T-cell (primary cell): ENCODE results near the gene ZSCAN5A. TPM values are rescaled to one million over a fixed set of nuclear protein-coding genes. Genes with fewer than 3 reads are reported as not detected.
A peak's percentile ranks its signal among the peaks of the same experiment; 100 is the strongest.

Experiments used
- ATAC-seq, 4 experiments: fragments of 200-7000 bp in 3 of 4; fragments of 150-1000 bp in 1 of 4; cut with Tn5 transposase; replicated peaks in 1 of 4; 1 replicate in 3 of 4; 2 replicates in 1 of 4; pipeline ENCODE4 v1.10.0; 2021; ENCODE audit warnings: moderate library complexity in 3 of 4, mild to moderate bottlenecking in 2 of 4, moderate number of reproducible peaks in 1 of 4
- CTCF ChIA-PET, 2 donors: fragments of 300-600 bp; sonication (Branson Sonifier 250); formaldehyde crosslinking; loops; one replicate each; lab custom pipeline; 2022; ENCODE audit warnings: antibody characterized with exemption in 2 of 2; lab: Charles Lee
- POLR2A ChIA-PET, 2 donors: fragments of 300-600 bp; sonication (Branson Sonifier 250); formaldehyde crosslinking; loops; one replicate each; lab custom pipeline; 2022; ENCODE audit warnings: antibody characterized with exemption in 2 of 2; lab: Charles Lee
- DNase-seq, 35 experiments: peaks; one replicate each; pipeline versions ENCODE4 v3.0.0 to v3.0.0-alpha.2; 2013 to 2023
- H3K27ac ChIP-seq: one replicate; pipeline ENCODE4 v1.5.1; 2013; ENCODE audit warnings: low read length
- H3K27me3 ChIP-seq, 2 experiments: replicated peaks in 1 of 2; 1 replicate in 1 of 2; 2 replicates in 1 of 2; pipeline versions ENCODE4 v1.6.1 to v1.7.0; 2013; ENCODE audit warnings: low read length in 1 of 2, mixed read lengths in 1 of 2; ENCODE audit not compliant: control insufficient read depth in 2 of 2, insufficient read depth in 2 of 2; ENCODE audit errors: extremely low read depth in 1 of 2
- H3K36me3 ChIP-seq, 2 donors: 1 replicate in 1 of 2; 2 replicates in 1 of 2; pipeline versions ENCODE4 v1.6.1 to v1.7.0; 2013; ENCODE audit warnings: low read length in 1 of 2; ENCODE audit not compliant: control insufficient read depth in 2 of 2, insufficient read depth in 1 of 2; ENCODE audit errors: extremely low read depth in 1 of 2
- H3K4me1 ChIP-seq, 2 experiments: 1 replicate in 1 of 2; 2 replicates in 1 of 2; pipeline versions ENCODE4 v1.6.1 to v1.7.0; 2013; ENCODE audit warnings: low read length in 2 of 2, mixed read lengths in 1 of 2; ENCODE audit not compliant: insufficient read depth in 2 of 2, control insufficient read depth in 1 of 2; ENCODE audit errors: extremely low read depth in 1 of 2
- H3K4me3 ChIP-seq, 2 donors: 1 replicate in 1 of 2; 2 replicates in 1 of 2; pipeline versions ENCODE4 v1.5.1 to v1.7.0; 2013; ENCODE audit warnings: mild to moderate bottlenecking in 2 of 2, low read length in 1 of 2, moderate library complexity in 1 of 2; ENCODE audit not compliant: control insufficient read depth in 1 of 2; ENCODE audit errors: extremely low read depth in 1 of 2
- H3K9me3 ChIP-seq: 2 replicates; pipeline ENCODE4 v1.7.0; 2013
- H3K27ac Mint-ChIP-seq, 2 donors: one replicate each; pipeline ENCODE4 v1.8.0; 2020 to 2021; ENCODE audit warnings: mild to moderate bottlenecking in 2 of 2, mixed read lengths in 2 of 2
- H3K27me3 Mint-ChIP-seq, 2 donors: one replicate each; pipeline ENCODE4 v1.8.0; 2021 to 2022; ENCODE audit warnings: mixed read lengths in 2 of 2
- H3K36me3 Mint-ChIP-seq: one replicate; pipeline ENCODE4 v1.8.0; 2021; ENCODE audit warnings: mixed read lengths
- H3K4me1 Mint-ChIP-seq, 3 donors: one replicate each; pipeline ENCODE4 v1.8.0; 2020 to 2022; ENCODE audit warnings: mixed read lengths in 3 of 3, mild to moderate bottlenecking in 1 of 3
- H3K4me3 Mint-ChIP-seq, 3 donors: one replicate each; pipeline ENCODE4 v1.8.0; 2020 to 2022; ENCODE audit warnings: mild to moderate bottlenecking in 3 of 3, mixed read lengths in 3 of 3, moderate library complexity in 3 of 3
- H3K9me3 Mint-ChIP-seq, 3 donors: one replicate each; pipeline ENCODE4 v1.8.0; 2020 to 2022; ENCODE audit warnings: mixed read lengths in 3 of 3
- WGBS: methylation state at CpG from one replicate; pipeline ENCODE4 v1.1.5; 2013; ENCODE audit warnings: missing lambda C conversion rate; ENCODE audit not compliant: insufficient coverage; 5-methylcytosine and 5-hydroxymethylcytosine counted together
- total RNA-seq, 35 experiments: library from RNA in 6 of 35; stranded (reverse) in 6 of 35; fragments of 120-200 nt in 1 of 35; gene quantifications; one replicate each; pipeline versions ENCODE4 v1.2.1 to v1.2.4 and lab custom pipeline; 2013 to 2026

Gene ZSCAN5A
- total RNA-seq, 5 donors from 2014 or later (not counting 1 experiment from before 2014, with no cell fraction given) = 9.5 to 12.7 (median 11.1) TPM

GRCh38 chr19:56301886-56302620 lies 12.6 kb downstream of the ZSCAN5A start:
- peak overlapping the region; percentile 4 to 75 for H3K27ac Mint-ChIP-seq
- peaks cover 16 to 32% (median 20%) of the 10 kb centered on the region in 3 donors for H3K4me1 Mint-ChIP-seq
- peak in 1 of 4 experiments; percentile 47 for ATAC-seq
- no peaks in the 10 kb centered on the region for H3K27me3 ChIP-seq
- H3K27ac ChIP-seq = no peak overlapping the region
- DNase-seq = peak in 2 of 35 experiments; percentile 0 to 6
- 54% methylated on average over 3 of the region's 9 CpGs for WGBS
- peak overlapping the region; percentile 14 to 38 for H3K4me3 ChIP-seq
- H3K9me3 Mint-ChIP-seq = no peaks in the 10 kb centered on the region
- peak overlapping the region; percentile 9 to 56 (median 17) for H3K4me3 Mint-ChIP-seq
- no peaks in the 10 kb centered on the region for H3K27me3 Mint-ChIP-seq
- peaks cover 8 to 18% of the 10 kb centered on the region in 2 experiments for H3K4me1 ChIP-seq
- CTCF ChIA-PET = no interaction called here
- H3K36me3 Mint-ChIP-seq = peaks cover 40% of the 10 kb centered on the region
- H3K9me3 ChIP-seq = no peaks in the 10 kb centered on the region
- peaks cover 2 to 6% of the 10 kb centered on the region in 2 donors for H3K36me3 ChIP-seq
- POLR2A ChIA-PET = no interaction called here

GRCh38 chr19:56301155-56301554 lies 13.5 kb downstream of the ZSCAN5A start:
- DNase-seq = no peak
- WGBS = 83% methylated on average over 4 of the region's 5 CpGs
- Histone ChIP-seq H3K27ac (no peak overlapping the region), H3K27me3 (no peaks in the 10 kb centered on the region), H3K9me3 (no peaks in the 10 kb centered on the region), H3K4me1 (peaks cover 8 to 18% of the 10 kb centered on the region in 2 experiments), H3K36me3 (peaks cover 2 to 7% of the 10 kb centered on the region in 2 donors), H3K4me3 (no peak overlapping the region)
- Mint-ChIP-seq H3K4me3 (peak overlapping the region in 1 of 3 donors; percentile 56), H3K27me3 (no peaks in the 10 kb centered on the region), H3K4me1 (peaks cover 16 to 32% (median 20%) of the 10 kb centered on the region in 3 donors), H3K27ac (peak overlapping the region in 1 of 2 donors; percentile 75), H3K9me3 (no peaks in the 10 kb centered on the region), H3K36me3 (peaks cover 44% of the 10 kb centered on the region)
- POLR2A ChIA-PET = no interaction called here
- CTCF ChIA-PET = no interaction called here
- no peak for ATAC-seq

GRCh38 chr19:56299688-56300087 lies 15.0 kb downstream of the ZSCAN5A start:
- Mint-ChIP-seq H3K9me3 (no peaks in the 10 kb centered on the region), H3K36me3 (peaks cover 43% of the 10 kb centered on the region), H3K27ac (peak overlapping the region in 1 of 2 donors; percentile 24), H3K27me3 (no peaks in the 10 kb centered on the region), H3K4me1 (peaks cover 16 to 27% (median 20%) of the 10 kb centered on the region in 3 donors), H3K4me3 (no peak overlapping the region)
- Histone ChIP-seq H3K27me3 (no peaks in the 10 kb centered on the region), H3K36me3 (peaks cover 1 to 5% of the 10 kb centered on the region in 2 donors), H3K4me1 (peaks cover 8 to 18% of the 10 kb centered on the region in 2 experiments), H3K9me3 (no peaks in the 10 kb centered on the region), H3K27ac (no peak overlapping the region), H3K4me3 (no peak overlapping the region)
- DNase-seq (no peak), ATAC-seq (no peak)
- ChIA-PET POLR2A (no interaction called here), CTCF (no interaction called here)
- no CpG with 5 or more reads among the region's 3 CpGs for WGBS

GRCh38 chr19:56297010-56297409 lies 17.6 kb downstream of the ZSCAN5A start:
- no peaks in the 10 kb centered on the region for H3K27me3 Mint-ChIP-seq
- 81% methylated on average over 2 of the region's 3 CpGs for WGBS
- no peak overlapping the region for H3K27ac ChIP-seq
- no peaks in the 10 kb centered on the region for H3K27me3 ChIP-seq
- ATAC-seq (no peak), DNase-seq (no peak)
- no peak overlapping the region for H3K4me3 Mint-ChIP-seq
- H3K9me3 ChIP-seq = no peaks in the 10 kb centered on the region
- no peak overlapping the region for H3K27ac Mint-ChIP-seq
- peaks cover 5 to 7% of the 10 kb centered on the region in 2 experiments for H3K4me1 ChIP-seq
- no peaks in the 10 kb centered on the region for H3K9me3 Mint-ChIP-seq
- POLR2A ChIA-PET = no interaction called here
- CTCF ChIA-PET = no interaction called here
- peaks cover 0 to 5% of the 10 kb centered on the region in 2 donors for H3K36me3 ChIP-seq
- peaks cover 7 to 12% (median 8%) of the 10 kb centered on the region in 3 donors for H3K4me1 Mint-ChIP-seq
- H3K36me3 Mint-ChIP-seq = peaks cover 47% of the 10 kb centered on the region
- no peak overlapping the region for H3K4me3 ChIP-seq

- Mint-ChIP-seq H3K4me3 (no peak overlapping the region), H3K4me1 (peaks cover 0 to 2% (median 0%) of the 10 kb centered on the region in 3 donors), H3K27me3 (no peaks in the 10 kb centered on the region), H3K36me3 (peaks cover 51% of the 10 kb centered on the region), H3K27ac (no peak overlapping the region), H3K9me3 (no peaks in the 10 kb centered on the region)
- no peak overlapping the region for H3K27ac ChIP-seq
- H3K4me3 ChIP-seq = no peak overlapping the region
- no peaks in the 10 kb centered on the region for H3K9me3 ChIP-seq
- WGBS = 92% methylated on average over 19 of the region's 22 CpGs
- H3K27me3 ChIP-seq = no peaks in the 10 kb centered on the region
- peaks cover 0 to 5% of the 10 kb centered on the region in 2 donors for H3K36me3 ChIP-seq
- ChIA-PET POLR2A (no interaction called here), CTCF (no interaction called here)
- H3K4me1 ChIP-seq = no peaks in the 10 kb centered on the region
- DNase-seq (no peak), ATAC-seq (no peak)
Measured at GRCh38 chr19:56295531-56296455, 18.8 kb downstream of the ZSCAN5A start.

GRCh38 chr19:56294549-56294948 lies 20.1 kb downstream of the ZSCAN5A start:
- no peaks in the 10 kb centered on the region for H3K27me3 Mint-ChIP-seq
- WGBS = 100% methylated on average over 3 of the region's 4 CpGs

More at GRCh38 chr19:56294549-56294948, 20.1 kb downstream of the ZSCAN5A start:
- no peak overlapping the region for H3K4me3 Mint-ChIP-seq
- H3K9me3 Mint-ChIP-seq = no peaks in the 10 kb centered on the region
- H3K4me1 Mint-ChIP-seq = no peaks in the 10 kb centered on the region
- no peak overlapping the region for H3K27ac ChIP-seq
- H3K9me3 ChIP-seq = no peaks in the 10 kb centered on the region
- no peak overlapping the region for H3K27ac Mint-ChIP-seq
- no peaks in the 10 kb centered on the region for H3K4me1 ChIP-seq
- H3K36me3 Mint-ChIP-seq = peaks cover 50% of the 10 kb centered on the region
- H3K4me3 ChIP-seq = no peak overlapping the region
- DNase-seq = no peak
- H3K27me3 ChIP-seq = no peaks in the 10 kb centered on the region
- POLR2A ChIA-PET = no interaction called here
- peaks cover 2 to 5% of the 10 kb centered on the region in 2 donors for H3K36me3 ChIP-seq
- CTCF ChIA-PET = interaction anchor here in 1 of 2 donors (0.7 kb wide), 1 partner anchor 11 kb away, joined by 3 read pairs; no protein-coding TSS in a partner anchor
- no peak for ATAC-seq
